Neural cell (in vitro differentiated cells): ENCODE measurements around the gene POU4F3. TPM values are rescaled to one million over a fixed set of nuclear protein-coding genes. Genes with fewer than 3 reads are reported as not detected.

Experiments used
- H2AFZ ChIP-seq: fragments of 200-600, 300-800 bp; sonication (generic), shearing (Covaris generic); 2 replicates; pipeline ENCODE4 v1.6.0; 2014; ENCODE audit warnings: low read depth, mild to moderate bottlenecking, antibody characterized with exemption, low read length, moderate library complexity
- H3F3A ChIP-seq: fragments of 200-600 bp; shearing (Covaris generic); 2 replicates; pipeline ENCODE4 v1.6.1; 2016; ENCODE audit warnings: mild to moderate bottlenecking, moderate library complexity, mixed read lengths, antibody characterized with exemption, low read length; ENCODE audit not compliant: insufficient read depth, poor library complexity, severe bottlenecking
- H3K27ac ChIP-seq: fragments of 200-600, 300-800 bp; sonication (generic), shearing (Covaris generic); 2 replicates; pipeline ENCODE4 v1.5.1; 2014; ENCODE audit warnings: mild to moderate bottlenecking, low read length, moderate library complexity
- H3K27me3 ChIP-seq: fragments of 300-800, 200-600 bp; sonication (generic), shearing (Covaris generic); 2 replicates; pipeline ENCODE4 v1.6.0; 2014; ENCODE audit warnings: mild to moderate bottlenecking, low read depth, low read length, moderate library complexity; ENCODE audit not compliant: insufficient read depth
- H3K36me3 ChIP-seq: fragments of 300-800, 200-600 bp; sonication (generic), shearing (Covaris generic); 2 replicates; pipeline ENCODE4 v1.5.1; 2014; ENCODE audit warnings: mild to moderate bottlenecking, antibody characterized with exemption, low read length, moderate library complexity; ENCODE audit not compliant: insufficient read depth
- H3K4me2 ChIP-seq: fragments of 300-800, 200-600 bp; sonication (generic), shearing (Covaris generic); 2 replicates; pipeline ENCODE4 v1.6.0; 2014; ENCODE audit warnings: mild to moderate bottlenecking, low read length
- H3K4me3 ChIP-seq: fragments of 300-800, 200-600 bp; sonication (generic), shearing (Covaris generic); 2 replicates; pipeline ENCODE4 v1.5.1; 2014; ENCODE audit warnings: mild to moderate bottlenecking, low read length, moderate library complexity
- H3K79me2 ChIP-seq: fragments of 200-600 bp; shearing (Covaris generic); replicated peaks from 2 replicates; pipeline ENCODE4 v1.6.0; 2014; ENCODE audit warnings: mild to moderate bottlenecking, low read length, moderate library complexity; ENCODE audit not compliant: insufficient read depth
- H3K9ac ChIP-seq: fragments of 300-800, 200-600 bp; sonication (generic), shearing (Covaris generic); 2 replicates; pipeline ENCODE4 v1.6.1; 2016; ENCODE audit warnings: mild to moderate bottlenecking, low read length, mixed read lengths
- H3K9me2 ChIP-seq: fragments of 200-600 bp; shearing (Covaris generic); 2 replicates; pipeline ENCODE4 v1.6.1; 2016; ENCODE audit warnings: mild to moderate bottlenecking, low read length, mixed read lengths; ENCODE audit not compliant: insufficient read depth
- H3K9me3 ChIP-seq: fragments of 200-600, 300-800 bp; sonication (generic), shearing (Covaris generic); 2 replicates; pipeline ENCODE4 v1.6.1; 2016; ENCODE audit warnings: mild to moderate bottlenecking, mixed run types, low read length, moderate library complexity, mixed read lengths
- H4K20me1 ChIP-seq: fragments of 200-600 bp; shearing (Covaris generic); 2 replicates; pipeline ENCODE4 v1.6.1; 2016; ENCODE audit warnings: mild to moderate bottlenecking, mixed run types; ENCODE audit not compliant: insufficient read depth
- CTCF ChIP-seq: fragments of 450-650 bp; IDR thresholded peaks from 2 replicates; pipeline ENCODE4 v1.5.1; 2014; ENCODE audit warnings: antibody characterized with exemption, mild to moderate bottlenecking, moderate library complexity; ENCODE audit not compliant: poor library complexity, severe bottlenecking
- EP300 ChIP-seq: fragments of 450-650 bp; conservative IDR thresholded peaks from 2 replicates; pipeline ENCODE4 v1.6.1; 2014; ENCODE audit warnings: antibody characterized with exemption, mild to moderate bottlenecking, moderate library complexity; ENCODE audit not compliant: poor library complexity, severe bottlenecking
- EZH2 ChIP-seq: fragments of 200-600, 300-800 bp; shearing (Covaris generic), sonication (generic); IDR thresholded peaks from 2 replicates; pipeline ENCODE4 v1.6.1; 2014; ENCODE audit warnings: antibody characterized with exemption, low read length, borderline replicate concordance, mild to moderate bottlenecking; ENCODE audit not compliant: insufficient read depth, poor library complexity, severe bottlenecking
- MXI1 ChIP-seq: fragments of 450-650 bp; conservative IDR thresholded peaks from 2 replicates; pipeline ENCODE4 v1.6.1; 2014; ENCODE audit warnings: antibody characterized with exemption, mild to moderate bottlenecking; ENCODE audit not compliant: poor library complexity, severe bottlenecking
- POLR2AphosphoS5 ChIP-seq: IDR thresholded peaks from 2 replicates; pipeline ENCODE4 v1.6.1; 2012
- REST ChIP-seq: IDR thresholded peaks from 2 replicates; pipeline ENCODE4 v1.6.1; 2012; ENCODE audit warnings: borderline replicate concordance
- polyA minus RNA-seq: library from RNA; depleted of rRNA, polyadenylated mRNA; stranded (reverse); fragments of >200 nt; gene quantifications from 2 replicates; pipeline ENCODE4 v1.2.3, GENCODE V29; 2014
- polyA plus RNA-seq: library from polyadenylated mRNA; depleted of rRNA; stranded (reverse); fragments of >200 nt; gene quantifications from 2 replicates; pipeline ENCODE4 v1.2.3, GENCODE V29; 2014

The POU4F3 gene, protein sequence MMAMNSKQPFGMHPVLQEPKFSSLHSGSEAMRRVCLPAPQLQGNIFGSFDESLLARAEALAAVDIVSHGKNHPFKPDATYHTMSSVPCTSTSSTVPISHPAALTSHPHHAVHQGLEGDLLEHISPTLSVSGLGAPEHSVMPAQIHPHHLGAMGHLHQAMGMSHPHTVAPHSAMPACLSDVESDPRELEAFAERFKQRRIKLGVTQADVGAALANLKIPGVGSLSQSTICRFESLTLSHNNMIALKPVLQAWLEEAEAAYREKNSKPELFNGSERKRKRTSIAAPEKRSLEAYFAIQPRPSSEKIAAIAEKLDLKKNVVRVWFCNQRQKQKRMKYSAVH
- polyA plus RNA-seq: 0.15 and 0.22 TPM in 2 replicates
- 0.35 TPM in 1 of 2 replicates, not detected in the other for polyA minus RNA-seq

- no peaks in the 10 kb centered on the region for H4K20me1 ChIP-seq
- H2AFZ ChIP-seq: peak within 1 kb of the TSS; percentile 31
- peak within 1 kb of the TSS; percentile 79 for H3K4me3 ChIP-seq
Observed at GRCh38 chr5:146338774-146339714, at the start of gene POU4F3. Gene POU4F3 (plus strand): TSS chr5:146338839. CDS start chr5:146339113, 274 bp downstream.

More at GRCh38 chr5:146338774-146339714, at the start of gene POU4F3:
- H3K9me3 ChIP-seq: no peaks in the 10 kb centered on the region
- no peak within 1 kb of the TSS for H3K27ac ChIP-seq
- no peaks in the 10 kb centered on the region for H3K79me2 ChIP-seq
- H3K27me3 ChIP-seq: peaks cover 100% of the 10 kb centered on the region
- H3K36me3 ChIP-seq: no peaks in the 10 kb centered on the region
- H3K9me2 ChIP-seq: no peaks in the 10 kb centered on the region
- peak within 1 kb of the TSS; percentile 44 for H3K4me2 ChIP-seq
- H3K9ac ChIP-seq: peak within 1 kb of the TSS; percentile 36
- TF ChIP-seq EZH2 (no peak), CTCF (no peak), EP300 (peak; percentile 25), REST (no peak), MXI1 (peak; percentile 23), POLR2AphosphoS5 (no peak)
- H3F3A ChIP-seq: no peaks in the 10 kb centered on the region
